ENCODE results near the gene TMEM213. TPM values are rescaled to one million over a fixed set of nuclear protein-coding genes. Genes with fewer than 3 reads are reported as not detected.

The TMEM213 gene
- total RNA-seq = under 1 TPM in 1 of 2 donors, not detected in 1; 0.50 TPM

DNA sequence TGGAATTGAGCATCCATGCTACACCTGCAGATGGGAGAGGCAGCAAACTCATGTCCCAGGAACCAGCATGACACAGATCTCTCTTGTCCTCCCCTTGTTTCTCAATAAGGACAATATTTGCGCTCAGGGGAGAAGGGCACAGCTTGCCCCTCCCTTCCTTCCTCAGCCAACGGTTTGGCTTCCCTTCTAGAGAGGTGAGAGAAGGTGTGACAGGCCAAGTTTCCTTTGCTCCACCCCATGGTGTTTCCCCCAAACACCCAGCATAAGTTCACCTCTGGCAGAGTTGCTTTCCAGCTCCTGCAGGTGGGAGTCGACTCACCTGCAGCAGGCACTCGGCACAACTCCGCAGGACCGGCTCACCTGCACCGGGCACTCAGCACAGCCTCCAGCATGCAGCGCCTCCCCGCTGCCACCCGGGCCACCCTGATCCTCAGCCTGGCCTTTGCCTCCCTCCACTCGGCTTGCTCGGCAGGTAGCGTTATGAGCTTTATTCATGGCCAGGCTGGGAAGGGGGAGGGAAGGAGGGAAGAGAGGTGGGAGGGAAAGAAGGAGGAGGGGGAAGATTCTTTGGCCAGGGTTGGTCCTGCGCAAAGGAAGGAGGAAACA lies at the start of gene TMEM213, which contains the start of gene ATP6V0A4:
Gene TMEM213 (plus strand): TSS at position 280 of the 606 bp plus-strand sequence. CDS start 111 bp downstream, at position 391.
Gene ATP6V0A4 (minus strand): TSS at position 482 of the 606 bp plus-strand sequence. CDS start 26,949 bp downstream, outside the sequence.
- no peak within 1 kb of the TSS for H3K27ac Mint-ChIP-seq
- no peak within 1 kb of the TSS for H3K4me3 Mint-ChIP-seq
- no peak for ATAC-seq (replicated peaks)
- H3K36me3 Mint-ChIP-seq (ENCODE audit: low read depth) = no peaks in the 10 kb centered on the region
- H3K4me1 Mint-ChIP-seq = peaks cover 5% of the 10 kb centered on the region
- peaks cover 11% of the 10 kb centered on the region for H3K27me3 Mint-ChIP-seq
- no peaks in the 10 kb centered on the region for H3K9me3 Mint-ChIP-seq

DNA sequence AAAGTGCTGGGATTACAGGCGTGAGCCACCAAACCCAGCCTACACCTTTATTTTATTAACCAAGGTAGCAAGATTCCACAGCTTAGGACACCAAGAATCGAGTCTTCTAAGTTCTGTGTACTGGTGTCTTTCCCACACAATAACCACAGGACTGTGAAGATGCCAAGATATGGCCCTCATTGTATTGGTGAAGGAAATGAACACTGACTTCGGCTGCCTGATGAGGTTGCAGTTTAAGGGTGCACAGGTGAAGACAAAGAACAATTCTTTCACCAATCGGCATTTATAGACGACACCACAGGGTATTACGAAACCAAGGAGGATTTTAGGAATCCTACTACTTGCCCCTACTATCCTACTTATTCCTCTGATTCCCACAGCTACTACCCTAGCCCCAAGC lies 49.1 kb upstream of the TMEM213 start:
- Mint-ChIP-seq H3K36me3 (ENCODE audit: low read depth) (no peaks in the 10 kb centered on the region), H3K27ac (peak overlapping the region; percentile 80), H3K4me1 (peaks cover 21% of the 10 kb centered on the region), H3K27me3 (no peaks in the 10 kb centered on the region), H3K9me3 (no peaks in the 10 kb centered on the region), H3K4me3 (no peak overlapping the region)
- no peak for ATAC-seq (replicated peaks)

DNA sequence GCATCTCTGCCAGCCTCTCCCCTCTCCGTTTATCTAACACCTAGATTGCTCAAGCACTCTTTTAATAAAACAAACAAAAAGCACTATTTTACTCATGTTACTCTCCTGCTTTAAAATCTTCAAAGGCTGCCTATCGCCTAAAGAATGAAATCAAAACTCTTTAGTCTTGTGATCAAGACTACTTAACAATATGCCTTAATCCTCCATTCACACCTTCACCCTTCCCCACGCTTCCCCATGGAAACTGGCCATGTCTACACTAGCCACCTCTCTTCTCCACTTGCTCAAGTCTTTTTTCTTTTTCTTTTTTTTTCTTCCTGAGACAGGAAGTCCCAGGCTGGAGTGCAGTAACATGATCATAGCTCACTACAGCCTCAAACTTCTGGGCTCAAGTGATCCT lies 47.8 kb upstream of the TMEM213 start:
- Mint-ChIP-seq H3K4me3 (no peak overlapping the region), H3K36me3 (ENCODE audit: low read depth) (no peaks in the 10 kb centered on the region), H3K9me3 (no peaks in the 10 kb centered on the region), H3K4me1 (peaks cover 22% of the 10 kb centered on the region), H3K27me3 (no peaks in the 10 kb centered on the region), H3K27ac (peak overlapping the region; percentile 80)
- no peak for ATAC-seq (replicated peaks)

GRCh38 chr7:138750473-138750872 lies 47.3 kb upstream of the TMEM213 start:
- peak overlapping the region; percentile 80 for H3K27ac Mint-ChIP-seq
- H3K9me3 Mint-ChIP-seq = no peaks in the 10 kb centered on the region
- no peaks in the 10 kb centered on the region for H3K36me3 Mint-ChIP-seq (ENCODE audit: low read depth)
- no peaks in the 10 kb centered on the region for H3K27me3 Mint-ChIP-seq
- H3K4me3 Mint-ChIP-seq = no peak overlapping the region
- ATAC-seq (replicated peaks) = no peak
- H3K4me1 Mint-ChIP-seq = peaks cover 22% of the 10 kb centered on the region

GRCh38 chr7:138750901-138751464 lies 46.8 kb upstream of the TMEM213 start:
- peaks cover 25% of the 10 kb centered on the region for H3K4me1 Mint-ChIP-seq

GRCh38 chr7:138752518-138753149 lies 45.2 kb upstream of the TMEM213 start:
- H3K4me1 Mint-ChIP-seq = peaks cover 38% of the 10 kb centered on the region
- no peaks in the 10 kb centered on the region for H3K9me3 Mint-ChIP-seq
- H3K27ac Mint-ChIP-seq = peak overlapping the region; percentile 80
- H3K36me3 Mint-ChIP-seq (ENCODE audit: low read depth) = no peaks in the 10 kb centered on the region
- no peaks in the 10 kb centered on the region for H3K27me3 Mint-ChIP-seq
- peak overlapping the region; percentile 54 for H3K4me3 Mint-ChIP-seq
- peak; percentile 96 for ATAC-seq (replicated peaks)

More at GRCh38 chr7:138750901-138751464, 46.8 kb upstream of the TMEM213 start:
- Mint-ChIP-seq H3K9me3 (no peaks in the 10 kb centered on the region), H3K27me3 (no peaks in the 10 kb centered on the region), H3K27ac (peak overlapping the region; percentile 80), H3K36me3 (ENCODE audit: low read depth) (no peaks in the 10 kb centered on the region), H3K4me3 (no peak overlapping the region)
- ATAC-seq (replicated peaks) = no peak

DNA sequence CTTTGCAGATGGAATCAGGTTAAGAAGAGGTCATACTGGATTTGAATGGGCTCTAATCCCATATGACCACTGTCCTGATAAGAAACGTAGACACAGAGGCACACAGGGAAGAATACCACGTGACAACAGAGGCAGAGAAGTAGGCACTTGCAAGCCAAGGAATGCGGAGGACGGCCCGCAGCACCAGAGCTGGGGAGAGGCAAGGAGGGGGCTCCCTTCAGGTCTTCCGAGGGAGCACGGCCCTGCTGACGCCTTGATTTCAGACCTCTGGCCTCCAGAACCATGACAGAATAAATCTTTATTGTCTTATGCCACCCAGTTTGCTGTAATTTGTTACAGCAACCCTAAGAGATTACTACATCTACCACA lies 44.7 kb upstream of the TMEM213 start:
- H3K9me3 Mint-ChIP-seq = no peaks in the 10 kb centered on the region
- peak overlapping the region; percentile 54 for H3K4me3 Mint-ChIP-seq
- ATAC-seq (replicated peaks) = no peak

DNA sequence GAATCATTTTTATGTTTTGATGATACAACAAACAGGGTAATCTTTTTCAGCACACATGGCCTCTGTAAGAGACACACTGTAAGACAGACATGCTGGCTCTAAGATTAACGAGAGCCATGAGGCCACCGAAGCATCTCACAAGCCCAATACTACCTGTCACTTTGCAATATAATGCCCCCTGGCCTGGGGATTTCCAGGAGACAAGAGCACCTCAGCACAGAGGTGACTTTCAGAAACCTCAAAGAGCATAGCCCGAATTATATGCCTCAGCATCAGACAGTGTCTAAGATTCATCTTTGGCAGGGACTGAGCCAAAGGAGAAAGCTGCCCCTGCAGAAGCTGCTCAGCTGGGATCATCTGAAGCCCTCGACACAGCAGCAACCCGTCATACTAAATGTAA lies 44.2 kb upstream of the TMEM213 start:
- Mint-ChIP-seq H3K27me3 (no peaks in the 10 kb centered on the region), H3K36me3 (ENCODE audit: low read depth) (no peaks in the 10 kb centered on the region), H3K4me3 (peak overlapping the region; percentile 54), H3K4me1 (peaks cover 38% of the 10 kb centered on the region), H3K9me3 (no peaks in the 10 kb centered on the region), H3K27ac (peak overlapping the region; percentile 80)
- ATAC-seq (replicated peaks) = peak; percentile 5

More for the DNA sequence above, 44.7 kb upstream of the TMEM213 start:
- H3K27ac Mint-ChIP-seq = peak overlapping the region; percentile 80
- H3K36me3 Mint-ChIP-seq (ENCODE audit: low read depth) = no peaks in the 10 kb centered on the region
- H3K27me3 Mint-ChIP-seq = no peaks in the 10 kb centered on the region
- peaks cover 38% of the 10 kb centered on the region for H3K4me1 Mint-ChIP-seq

GRCh38 chr7:138755331-138755747 lies 42.5 kb upstream of the TMEM213 start:
- no peak for ATAC-seq (replicated peaks)
- H3K27ac Mint-ChIP-seq = peak overlapping the region; percentile 77
- H3K36me3 Mint-ChIP-seq (ENCODE audit: low read depth) = no peaks in the 10 kb centered on the region
- peaks cover 38% of the 10 kb centered on the region for H3K4me1 Mint-ChIP-seq
- no peaks in the 10 kb centered on the region for H3K9me3 Mint-ChIP-seq
- H3K27me3 Mint-ChIP-seq = no peaks in the 10 kb centered on the region
- no peak overlapping the region for H3K4me3 Mint-ChIP-seq

DNA sequence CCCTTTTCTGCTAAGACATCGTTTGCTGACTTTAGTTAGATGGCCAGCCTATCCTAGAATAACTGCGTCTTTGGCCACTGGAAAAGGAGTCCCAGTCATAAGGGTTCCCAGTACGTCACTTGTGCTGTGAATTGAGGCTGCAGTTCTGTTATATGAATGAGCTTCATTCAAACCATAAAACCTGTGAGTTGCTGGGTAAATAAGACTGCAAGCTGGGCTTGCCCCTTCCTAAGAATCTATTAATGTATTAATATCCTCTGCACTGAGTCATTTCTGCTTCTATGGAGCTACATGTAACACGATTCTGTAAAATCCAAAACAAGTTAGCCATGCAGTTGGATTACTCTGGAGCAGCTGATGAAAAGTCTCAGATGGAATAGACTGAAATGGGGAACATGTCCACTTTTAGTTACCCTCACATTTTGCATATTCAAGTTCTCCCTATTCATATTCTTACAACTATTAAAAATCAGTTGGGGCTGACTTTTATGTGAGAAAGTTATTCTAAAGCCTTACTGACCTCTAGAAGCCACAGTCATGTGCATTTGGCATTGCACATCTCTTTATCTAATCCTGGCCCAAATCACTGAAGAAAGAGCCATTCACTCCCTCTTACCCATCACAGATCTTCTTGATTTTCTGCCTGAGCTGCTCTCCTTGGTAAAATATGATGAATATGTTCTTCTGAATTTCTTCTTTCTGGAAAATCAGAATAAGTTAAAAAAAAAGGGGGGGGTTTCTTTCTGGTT lies 41.8 kb upstream of the TMEM213 start:
- H3K4me3 Mint-ChIP-seq = no peak overlapping the region
- H3K27ac Mint-ChIP-seq = peak overlapping the region; percentile 77
- no peaks in the 10 kb centered on the region for H3K27me3 Mint-ChIP-seq
- H3K4me1 Mint-ChIP-seq = peaks cover 33% of the 10 kb centered on the region
- H3K36me3 Mint-ChIP-seq (ENCODE audit: low read depth) = no peaks in the 10 kb centered on the region
- no peaks in the 10 kb centered on the region for H3K9me3 Mint-ChIP-seq
- ATAC-seq (replicated peaks) = no peak

DNA sequence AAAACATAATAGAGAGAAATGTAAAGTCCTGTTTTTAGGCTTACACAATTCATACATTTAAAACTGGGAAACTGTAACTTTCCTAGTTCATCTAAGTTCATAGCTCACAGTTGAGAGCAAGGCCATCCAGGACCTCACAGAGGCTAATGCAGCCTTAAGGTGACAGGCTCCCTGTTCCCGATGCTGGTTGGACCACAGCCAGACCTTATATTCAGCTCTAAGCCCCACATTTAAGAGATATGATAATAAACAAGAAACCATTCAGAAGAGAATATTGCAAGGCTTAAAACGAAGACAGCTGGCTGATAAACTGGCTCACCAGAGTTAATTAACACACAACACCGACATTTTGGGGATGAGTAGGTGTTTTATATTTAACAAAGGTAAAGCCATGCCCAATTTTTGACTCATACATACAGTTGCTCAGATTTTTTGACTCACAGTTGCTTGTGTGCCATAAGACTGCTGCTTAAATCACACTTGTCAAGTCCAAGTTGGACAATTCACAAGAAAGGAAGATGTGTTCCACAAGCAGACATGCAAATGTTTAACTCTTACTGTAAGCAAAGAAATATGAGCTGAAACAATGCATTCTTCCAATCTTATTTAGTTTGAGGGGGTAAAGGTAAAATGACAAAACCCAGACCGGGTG lies 41.1 kb upstream of the TMEM213 start:
- H3K27ac Mint-ChIP-seq = peak overlapping the region; percentile 77
- peak; percentile 22 for ATAC-seq (replicated peaks)
- H3K4me1 Mint-ChIP-seq = peaks cover 31% of the 10 kb centered on the region
- no peaks in the 10 kb centered on the region for H3K27me3 Mint-ChIP-seq
- no peaks in the 10 kb centered on the region for H3K9me3 Mint-ChIP-seq
- H3K4me3 Mint-ChIP-seq = peak overlapping the region; percentile 33
- H3K36me3 Mint-ChIP-seq (ENCODE audit: low read depth) = no peaks in the 10 kb centered on the region

GRCh38 chr7:138768241-138768640 lies 29.6 kb upstream of the TMEM213 start:
- no peaks in the 10 kb centered on the region for H3K27me3 Mint-ChIP-seq
- no peaks in the 10 kb centered on the region for H3K4me1 Mint-ChIP-seq
- no peaks in the 10 kb centered on the region for H3K36me3 Mint-ChIP-seq (ENCODE audit: low read depth)
- no peak overlapping the region for H3K4me3 Mint-ChIP-seq
- peak overlapping the region; percentile 17 for H3K27ac Mint-ChIP-seq
- ATAC-seq (replicated peaks) = no peak
- no peaks in the 10 kb centered on the region for H3K9me3 Mint-ChIP-seq

DNA sequence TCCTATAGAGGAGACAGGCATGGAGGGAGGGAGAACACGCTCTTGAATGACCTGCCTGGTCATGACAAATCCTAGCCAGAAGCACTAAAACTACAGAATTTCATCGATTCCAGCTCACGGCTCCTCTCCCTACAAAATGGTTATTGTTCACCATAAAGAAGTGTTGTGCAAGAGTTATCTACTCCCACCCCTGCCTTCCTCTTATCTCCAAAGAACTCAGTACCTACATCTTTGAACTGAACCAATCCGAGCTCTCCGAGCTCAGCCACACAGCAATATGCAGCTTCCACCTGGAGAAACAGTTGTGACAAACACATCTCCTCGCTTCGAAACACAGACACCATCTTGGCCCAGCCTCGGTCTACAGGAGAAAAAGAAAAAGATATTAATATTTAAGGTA lies 26.9 kb upstream of the TMEM213 start:
- ATAC-seq (replicated peaks) = no peak
- H3K9me3 Mint-ChIP-seq = no peaks in the 10 kb centered on the region
- H3K27me3 Mint-ChIP-seq = no peaks in the 10 kb centered on the region
- no peak overlapping the region for H3K27ac Mint-ChIP-seq
- no peak overlapping the region for H3K4me3 Mint-ChIP-seq
- H3K36me3 Mint-ChIP-seq (ENCODE audit: low read depth) = no peaks in the 10 kb centered on the region
- H3K4me1 Mint-ChIP-seq = no peaks in the 10 kb centered on the region

GRCh38 chr7:138773176-138773575 lies 24.6 kb upstream of the TMEM213 start:
- H3K4me1 Mint-ChIP-seq = no peaks in the 10 kb centered on the region
- no peaks in the 10 kb centered on the region for H3K9me3 Mint-ChIP-seq
- no peak overlapping the region for H3K4me3 Mint-ChIP-seq
- no peaks in the 10 kb centered on the region for H3K27me3 Mint-ChIP-seq
- no peak overlapping the region for H3K27ac Mint-ChIP-seq
- H3K36me3 Mint-ChIP-seq (ENCODE audit: low read depth) = no peaks in the 10 kb centered on the region
- ATAC-seq (replicated peaks) = no peak

Data from activated T-helper 17 cell treated with anti-CD3 and anti-CD28 coated beads, Interleukin-2, amount 50 U/mL, for 72 hours (primary cell).